GM19463 (cell line): ENCODE results near the gene FOXQ1.
"Not testable (repeated sequence)": the region's sequence is repeated elsewhere in the genome, so short reads cannot be mapped to it uniquely, and the experiment has no call there.

Experiments used
- ATAC-seq: cut with Tn5 transposase; IDR thresholded peaks from one replicate; pipeline ENCODE4 v1.9.1; 2021; ENCODE audit warnings: mild to moderate bottlenecking, moderate library complexity; ENCODE audit not compliant: unreplicated experiment

The FOXQ1 gene

GRCh38 chr6:1318584-1318983, 6.7 kb downstream of the FOXQ1 start:
- ATAC-seq = not testable (repeated sequence)

DNA sequence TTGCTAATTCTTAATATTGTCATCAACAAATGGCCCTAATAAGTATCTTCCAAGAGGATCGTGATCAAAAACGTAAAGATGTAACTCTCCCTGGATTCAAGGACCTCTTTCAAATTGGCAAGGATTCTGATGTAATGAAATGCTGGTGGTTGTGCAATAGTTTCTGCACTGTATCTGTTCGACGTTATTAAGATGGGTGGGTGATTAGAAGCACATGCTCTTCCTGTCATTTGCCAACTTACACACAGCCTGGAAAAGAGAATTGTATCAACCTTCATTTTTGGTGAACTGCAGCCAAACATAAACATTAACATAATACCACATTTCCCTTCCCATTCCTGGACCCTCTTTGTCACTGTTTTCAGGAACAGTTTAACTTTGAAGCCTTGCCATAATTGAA, 9.8 kb downstream of the FOXQ1 start:
- ATAC-seq = no peak

DNA sequence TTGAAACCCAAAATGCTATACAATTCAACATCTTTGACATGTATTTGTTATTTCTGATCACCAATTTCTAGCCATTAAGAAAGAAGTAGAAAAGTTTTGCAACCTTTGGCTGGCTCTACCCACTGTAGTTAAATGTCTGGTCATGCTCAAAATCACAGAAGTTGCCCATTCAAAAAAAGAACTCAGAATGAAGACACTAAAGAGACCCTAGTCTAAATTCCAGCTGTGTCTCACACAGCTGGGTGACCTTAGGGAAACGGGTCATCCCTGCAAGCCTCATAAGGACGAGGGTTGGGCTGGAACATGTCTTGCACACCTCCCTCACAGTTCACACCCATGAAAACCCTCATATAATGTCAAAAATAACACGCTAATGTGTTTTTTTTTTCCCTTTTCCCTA, 10.3 kb downstream of the FOXQ1 start:
- no peak for ATAC-seq

GRCh38 chr6:1322696-1323219, 10.9 kb downstream of the FOXQ1 start:
- ATAC-seq = no peak

GRCh38 chr6:1324936-1325335, 13.0 kb downstream of the FOXQ1 start:
- ATAC-seq = no peak

GRCh38 chr6:1325461-1326309, 13.8 kb downstream of the FOXQ1 start:
- no peak for ATAC-seq

DNA sequence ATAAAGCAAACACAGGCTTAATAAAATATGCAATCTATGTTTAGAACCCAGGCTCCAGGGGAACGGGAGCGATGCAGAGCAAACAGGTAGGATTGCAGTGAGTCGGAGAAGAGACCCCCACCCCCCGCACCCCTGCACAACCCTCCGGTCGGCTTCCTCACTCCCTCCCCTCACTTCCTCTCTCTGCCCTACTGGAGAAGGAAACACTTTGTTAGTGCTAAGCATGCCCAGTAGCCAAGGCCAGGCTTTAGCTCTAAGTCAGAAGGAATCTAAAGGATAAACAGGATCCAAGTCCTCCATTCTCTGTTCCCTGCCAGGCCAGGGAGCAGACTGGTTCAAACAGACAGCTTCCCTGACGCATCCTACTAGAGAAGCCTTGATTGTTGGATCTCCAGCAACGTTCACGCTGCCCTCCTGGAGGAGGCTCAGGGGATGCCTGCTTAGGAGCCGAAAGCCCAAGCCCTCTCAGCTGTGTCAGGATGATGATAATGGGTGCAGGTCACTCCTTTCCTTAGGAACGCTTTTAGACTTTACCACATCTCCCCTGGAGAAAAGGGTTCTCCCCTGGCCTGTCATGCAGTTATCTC, 14.7 kb downstream of the FOXQ1 start:
- ATAC-seq = no peak

- ATAC-seq = no peak
Measured at GRCh38 chr6:1327630-1328029, 15.7 kb downstream of the FOXQ1 start.

DNA sequence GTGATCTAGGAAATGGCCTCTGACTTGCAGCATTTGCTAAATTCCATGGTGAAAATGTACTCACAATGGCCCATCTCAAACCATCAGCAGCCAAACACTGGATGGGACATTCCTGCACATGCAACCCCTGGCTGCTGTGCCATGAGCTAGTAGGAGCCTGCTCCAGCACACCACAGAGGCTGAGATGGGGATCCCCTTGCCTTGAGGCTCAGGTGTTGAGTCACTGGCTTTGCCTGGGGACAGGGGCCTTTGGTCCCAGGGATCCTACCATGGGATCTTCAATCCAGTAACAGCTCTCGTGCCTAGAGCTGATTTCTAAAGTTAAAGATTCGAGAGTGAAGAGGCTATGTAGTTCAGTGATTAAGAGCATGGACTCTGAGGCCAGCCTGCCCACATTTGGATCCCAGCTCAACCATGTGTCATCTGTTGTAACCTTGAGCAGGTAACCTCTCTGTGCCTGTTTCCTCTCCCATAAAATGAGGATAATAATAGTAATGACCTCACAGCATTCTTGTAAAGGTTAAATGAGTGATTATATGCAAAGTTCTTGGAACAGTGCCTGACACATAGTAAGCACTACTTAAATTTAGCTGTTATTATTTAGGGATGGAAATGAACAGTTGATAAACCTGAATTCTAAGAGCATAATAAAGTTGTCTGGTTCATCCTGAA, 16.4 kb downstream of the FOXQ1 start:
- no peak for ATAC-seq

DNA sequence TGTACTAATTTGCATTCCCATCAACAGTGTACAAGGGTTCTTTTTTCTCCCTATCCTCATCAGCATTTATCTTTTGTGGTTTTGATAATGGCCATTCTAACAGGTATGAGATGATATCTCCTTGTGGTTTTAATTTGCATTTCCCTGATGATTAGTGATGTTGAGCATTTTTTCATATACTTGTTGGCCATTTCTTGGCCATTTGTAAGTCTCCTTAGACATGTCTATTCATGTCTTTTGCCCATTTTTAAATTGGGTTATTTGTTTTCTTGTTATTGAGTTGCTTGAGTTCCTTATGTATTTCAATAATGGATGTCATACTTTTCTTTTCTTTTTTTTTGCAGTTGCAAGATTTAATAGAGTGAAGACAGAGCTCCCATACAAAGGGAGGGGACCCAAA, 17.8 kb downstream of the FOXQ1 start:
- no peak for ATAC-seq

DNA sequence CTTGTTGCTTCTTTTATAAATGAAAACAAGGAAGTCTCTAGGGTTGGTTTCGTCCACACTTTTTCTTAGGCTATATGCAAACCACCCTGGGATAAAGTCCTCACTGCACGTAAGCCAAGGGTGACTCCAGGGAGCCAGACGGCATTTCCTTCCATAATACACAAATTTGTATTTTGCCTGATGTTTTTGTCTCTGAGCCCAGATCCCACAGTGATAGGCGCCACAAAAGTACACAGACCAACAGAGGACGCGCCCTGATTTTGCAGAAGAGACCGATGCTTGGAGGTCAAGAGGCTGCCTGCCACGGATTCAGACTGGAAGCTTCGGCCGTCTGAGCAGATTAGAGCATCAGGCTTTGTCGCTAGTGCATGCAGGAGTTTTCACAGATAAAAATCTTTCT, 22.8 kb downstream of the FOXQ1 start:
- no peak for ATAC-seq

- ATAC-seq = no peak
Measured at GRCh38 chr6:1335367-1336037, 23.6 kb downstream of the FOXQ1 start.

- no peak for ATAC-seq
Measured at GRCh38 chr6:1336246-1336843, 24.4 kb downstream of the FOXQ1 start.

- ATAC-seq = no peak
Measured at GRCh38 chr6:1337791-1338190, 25.9 kb downstream of the FOXQ1 start.

DNA sequence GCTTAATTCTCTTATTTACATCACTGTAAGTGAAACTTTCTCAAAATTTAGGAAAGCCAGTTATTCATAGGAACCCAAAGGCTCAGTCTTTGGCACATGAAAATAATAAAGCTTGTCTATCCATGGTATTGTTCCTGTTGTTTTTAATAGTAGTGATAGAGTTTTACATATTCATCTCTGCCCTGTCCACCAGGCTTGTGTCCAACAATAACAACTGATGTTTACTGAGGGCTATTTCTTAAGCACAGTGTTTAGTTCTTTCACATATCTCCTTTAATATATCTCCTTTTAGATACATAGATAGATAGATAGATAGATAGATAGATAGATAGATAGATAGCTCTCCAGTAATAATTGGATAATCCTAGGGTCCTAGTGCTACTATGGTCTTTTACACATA, 34.2 kb downstream of the FOXQ1 start:
- no peak for ATAC-seq

DNA sequence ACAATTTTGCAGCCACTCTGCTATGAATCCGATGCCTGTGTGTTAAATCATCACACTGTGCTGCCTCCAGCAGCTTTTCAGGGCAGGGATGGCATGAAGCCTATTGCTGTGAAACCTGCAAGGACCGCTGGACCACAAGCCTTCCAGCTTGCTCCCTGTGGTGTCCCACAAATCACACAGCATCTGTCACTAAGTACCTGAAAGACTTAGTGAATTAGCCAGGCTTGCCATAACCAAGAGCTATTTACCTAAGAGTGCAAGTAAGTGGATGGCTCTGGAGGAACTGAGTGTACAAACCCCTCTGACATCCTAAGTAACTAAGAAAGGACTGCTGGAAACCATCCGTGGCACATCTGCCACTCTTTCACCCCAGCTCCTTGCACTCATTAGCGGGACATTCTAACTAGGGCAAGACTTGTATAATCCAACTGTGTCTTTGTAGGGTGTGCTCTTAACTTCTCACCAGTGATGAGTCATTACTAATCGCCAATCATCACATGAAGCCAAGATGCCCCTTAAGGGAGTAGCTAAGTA, 34.7 kb downstream of the FOXQ1 start:
- ATAC-seq = no peak

DNA sequence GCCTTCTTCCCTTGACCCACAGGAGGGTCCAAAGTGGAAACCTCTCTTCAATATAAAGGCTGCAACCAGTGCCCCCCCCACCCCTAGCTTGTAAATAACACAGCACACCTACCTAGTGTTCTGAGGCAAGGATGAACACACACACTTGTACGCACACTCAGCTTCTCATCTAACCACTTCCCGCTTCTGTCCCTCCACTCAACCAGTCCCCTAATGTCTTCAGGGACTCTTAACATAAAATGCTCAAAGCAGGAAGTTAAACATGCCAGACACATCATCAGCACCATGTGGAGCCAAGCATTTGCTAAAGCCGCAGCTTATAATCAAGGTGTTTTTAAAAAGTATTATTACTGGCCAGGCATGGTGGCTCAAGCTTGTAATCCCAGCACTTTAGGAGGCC, 35.3 kb downstream of the FOXQ1 start:
- ATAC-seq = no peak

DNA sequence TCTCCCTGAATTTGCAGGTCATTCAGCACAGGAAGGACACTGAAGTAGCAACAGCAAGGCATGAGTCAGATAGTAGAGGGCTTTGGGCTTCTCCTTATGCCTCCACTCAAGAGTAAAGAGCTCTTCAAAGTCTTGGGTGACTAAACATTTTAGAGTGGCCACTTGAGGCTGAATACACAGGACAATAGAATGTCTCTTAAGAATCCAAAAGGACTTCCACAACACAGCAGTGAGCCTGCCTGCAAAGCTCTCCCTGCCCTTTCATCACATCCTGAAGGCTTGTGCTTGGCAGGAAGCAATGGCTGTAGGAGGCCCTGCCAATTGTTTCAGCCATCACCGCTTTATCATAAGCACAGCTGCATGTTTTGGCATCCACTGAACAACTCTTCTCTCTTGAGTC, 36.8 kb downstream of the FOXQ1 start:
- ATAC-seq = no peak

DNA sequence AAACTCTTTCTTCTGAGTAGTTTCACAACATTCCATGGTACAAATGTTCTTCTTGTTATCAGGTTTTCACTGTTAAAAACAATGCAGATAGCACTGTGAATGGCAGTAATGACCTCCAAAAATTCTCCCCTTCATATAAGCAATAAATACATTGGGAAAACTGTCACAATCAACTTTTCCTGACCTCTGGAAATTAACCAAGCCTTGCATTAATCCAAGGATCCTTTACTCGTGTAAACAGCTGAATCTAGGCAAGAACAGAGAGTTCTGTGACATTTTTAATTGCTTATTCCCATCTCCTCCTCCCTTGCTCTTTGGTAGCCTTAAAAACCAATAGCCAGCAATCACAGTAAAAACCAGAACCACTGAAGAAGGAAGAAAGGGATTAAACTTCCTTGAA, 37.8 kb downstream of the FOXQ1 start:
- ATAC-seq = no peak

GRCh38 chr6:1351381-1352008, 39.6 kb downstream of the FOXQ1 start:
- ATAC-seq = no peak
